DMS114 treated with DMSO at 0.1 percent for 48 hours (cell line): Measurements from ENCODE around the gene ID3.

Source experiments
- DNase-seq: peaks from one replicate; lab custom pipeline; 2025; ENCODE audit not compliant: unreplicated experiment; lab: John Stamatoyannopoulos, UW

The ID3 gene

DNA sequence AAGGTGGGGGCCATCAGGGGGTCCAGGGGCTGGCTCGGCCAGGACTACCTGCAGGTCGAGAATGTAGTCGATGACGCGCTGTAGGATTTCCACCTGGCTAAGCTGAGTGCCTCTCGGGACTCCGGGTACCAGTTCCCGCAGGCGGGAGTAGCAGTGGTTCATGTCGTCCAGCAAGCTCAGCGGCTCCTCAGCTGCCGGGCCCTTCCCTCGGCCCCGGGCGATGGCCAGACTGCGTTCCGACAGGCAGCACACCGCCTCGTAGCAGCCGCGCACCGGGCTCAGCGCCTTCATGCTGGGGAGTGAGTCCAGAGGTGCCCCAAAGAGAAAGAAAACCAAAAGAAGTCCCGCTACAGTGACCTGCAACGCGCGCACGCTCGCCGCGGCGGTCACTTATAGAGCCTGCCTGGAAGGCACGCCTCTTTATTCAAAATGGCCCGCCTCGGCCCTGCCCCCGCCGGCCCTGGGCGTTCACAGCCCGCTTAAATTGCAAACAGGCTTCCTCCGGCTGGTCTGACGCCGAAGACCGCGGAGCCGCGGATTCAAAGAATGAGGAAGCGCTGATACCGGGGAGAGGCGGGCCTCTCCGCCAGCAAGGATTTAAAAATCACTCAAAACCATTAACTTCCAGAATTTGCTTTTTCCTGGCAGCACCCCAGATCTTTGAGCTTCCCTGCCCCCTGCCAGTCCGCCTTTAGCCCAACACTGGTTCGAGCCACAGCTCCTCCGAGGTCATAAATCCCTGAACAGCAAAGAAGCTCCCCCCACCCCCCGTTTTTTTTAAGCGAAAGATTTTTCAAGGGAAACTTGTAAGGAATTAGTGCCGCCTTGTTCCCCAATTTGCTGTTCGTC is at the start of gene ID3:
TSS of gene ID3 (minus strand) at position 366 of the 849 bp plus-strand sequence. CDS start at position 291, 75 bp downstream.
- DNase-seq, result peak; percentile 84

- no peak for DNase-seq
These were observed 48.6 kb upstream of the ID3 start for GRCh38 chr1:23607944-23608343.

GRCh38 chr1:23601968-23602876 is 42.9 kb upstream of the ID3 start:
- DNase-seq, result no peak

GRCh38 chr1:23601135-23601967 is 42.0 kb upstream of the ID3 start:
- no peak for DNase-seq

GRCh38 chr1:23600283-23600682 is 41.0 kb upstream of the ID3 start:
- no peak for DNase-seq

- DNase-seq, result no peak
These were observed 39.8 kb upstream of the ID3 start for GRCh38 chr1:23599125-23599524.

DNA sequence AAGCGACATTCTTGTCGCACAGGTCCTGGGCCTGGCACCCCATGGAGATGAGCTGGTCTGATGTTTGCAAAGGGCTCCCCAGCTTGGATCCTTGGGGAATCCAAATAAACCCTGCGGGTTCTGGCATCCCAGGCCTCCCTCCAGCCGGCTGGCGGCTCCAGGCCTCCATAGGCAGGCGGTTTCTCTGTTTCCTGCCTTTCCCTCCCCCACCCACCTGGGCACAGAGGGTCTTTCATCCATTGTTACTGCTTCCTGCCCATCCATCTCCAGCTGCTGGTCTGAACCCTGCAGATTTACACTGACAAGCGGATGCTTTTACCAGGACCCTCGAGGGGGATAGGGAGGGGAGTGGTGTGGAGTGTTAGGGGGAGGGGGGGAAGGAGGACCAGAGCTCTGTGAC is 39.1 kb upstream of the ID3 start:
- DNase-seq, result no peak

- no peak for DNase-seq
These were observed 38.5 kb upstream of the ID3 start for GRCh38 chr1:23597635-23598388.

DNA sequence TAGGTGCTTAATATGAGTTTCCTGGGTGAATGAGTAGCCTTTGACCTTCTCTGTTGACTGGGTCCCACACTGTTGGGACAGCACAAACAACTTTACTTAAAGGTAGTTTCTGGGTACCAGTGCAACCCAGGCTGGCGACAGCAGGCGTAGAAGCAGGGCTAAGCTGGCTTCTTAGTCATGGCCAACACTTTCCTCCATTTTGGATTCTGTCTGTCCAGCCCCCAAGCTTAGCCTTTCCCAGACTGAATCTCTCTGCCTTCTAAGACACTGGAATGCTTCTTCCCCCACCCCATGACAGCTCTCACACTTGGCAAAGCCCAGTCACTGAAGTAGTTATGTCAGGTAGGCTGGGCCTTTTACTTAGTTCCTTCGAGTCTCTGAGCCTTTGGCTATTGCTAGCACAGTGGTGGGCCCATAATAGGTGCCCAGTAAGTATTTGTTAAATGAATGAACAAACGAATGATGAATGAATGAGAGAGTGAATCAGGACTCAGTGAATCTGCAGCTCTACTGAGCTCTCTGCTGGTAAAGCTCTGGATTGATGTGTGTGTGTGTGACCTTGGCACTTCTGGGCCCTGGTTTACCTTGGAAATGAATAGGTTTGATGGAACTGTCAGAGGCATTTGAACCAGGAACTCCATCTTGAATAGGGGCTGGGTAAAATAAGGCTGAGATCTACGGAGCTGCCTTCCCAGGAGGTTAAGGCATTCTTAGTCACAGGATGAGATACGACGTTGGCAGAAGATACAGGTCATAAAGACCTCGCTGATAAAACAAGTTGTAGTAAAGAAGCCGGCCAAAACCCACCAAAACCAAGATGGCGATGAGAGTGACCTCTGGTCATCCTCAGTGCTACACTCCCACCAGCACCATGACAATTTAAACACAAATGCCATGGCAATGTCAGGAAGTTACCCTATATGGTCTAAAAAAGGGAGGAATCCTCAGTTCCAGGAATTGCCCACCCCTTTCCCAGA is 37.4 kb upstream of the ID3 start:
- no peak for DNase-seq

DNA sequence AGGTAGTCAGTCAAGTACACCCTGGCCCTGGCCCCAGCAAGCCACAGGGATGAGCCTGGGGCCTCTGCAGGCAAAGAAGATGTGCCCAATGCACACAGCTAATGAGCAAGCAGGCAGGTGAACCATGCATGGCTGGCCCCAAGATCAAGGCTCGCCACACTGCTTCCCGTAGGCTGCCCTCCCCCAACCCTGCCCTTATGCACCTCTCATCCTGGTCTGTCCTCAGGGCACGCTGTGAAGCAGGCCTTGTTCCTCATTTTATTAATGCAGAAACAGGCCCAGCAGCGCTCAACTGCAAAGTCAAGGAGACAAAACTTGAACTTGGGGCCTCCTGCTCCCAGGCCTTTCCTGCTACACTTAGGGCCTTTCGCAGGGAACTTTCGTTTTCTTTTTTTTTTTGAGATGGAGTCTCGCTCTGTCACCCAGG is 35.6 kb upstream of the ID3 start:
- no peak for DNase-seq

DNA sequence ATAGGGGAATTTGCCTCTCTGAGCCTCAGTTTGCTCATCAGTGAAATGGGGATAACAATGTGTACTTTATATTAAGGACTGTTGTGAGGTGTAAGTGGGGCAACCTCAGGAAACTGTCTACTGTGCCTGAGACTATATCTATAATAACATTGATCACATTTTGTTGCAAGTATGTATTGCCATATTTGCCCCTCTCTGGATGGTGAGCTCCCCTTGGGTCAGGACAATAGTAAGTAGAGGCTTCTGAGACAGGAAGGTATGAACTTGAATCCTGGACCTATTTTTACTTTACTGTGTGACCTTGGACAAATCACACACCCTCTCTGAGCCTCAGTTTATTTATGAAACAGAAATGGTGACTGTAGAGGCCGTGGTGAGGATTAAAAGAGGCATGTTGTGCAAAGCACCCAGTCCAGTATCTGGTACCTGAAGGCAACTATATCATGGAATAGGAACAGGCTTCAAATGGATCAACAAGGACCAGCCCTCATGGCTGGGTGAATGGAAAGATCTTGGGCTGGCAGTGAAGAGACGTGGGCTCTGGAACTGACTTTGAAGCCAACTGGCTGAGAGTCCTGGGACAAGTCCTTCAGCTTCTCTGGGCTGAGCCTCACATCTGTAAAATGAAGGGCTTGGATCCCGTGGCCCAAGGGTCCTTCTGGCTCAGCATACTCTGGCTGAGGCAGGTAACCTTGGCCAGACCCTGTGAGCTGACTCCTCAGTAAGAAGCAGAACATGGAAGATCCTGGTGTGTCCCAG is 35.0 kb upstream of the ID3 start:
- DNase-seq, result no peak

DNA sequence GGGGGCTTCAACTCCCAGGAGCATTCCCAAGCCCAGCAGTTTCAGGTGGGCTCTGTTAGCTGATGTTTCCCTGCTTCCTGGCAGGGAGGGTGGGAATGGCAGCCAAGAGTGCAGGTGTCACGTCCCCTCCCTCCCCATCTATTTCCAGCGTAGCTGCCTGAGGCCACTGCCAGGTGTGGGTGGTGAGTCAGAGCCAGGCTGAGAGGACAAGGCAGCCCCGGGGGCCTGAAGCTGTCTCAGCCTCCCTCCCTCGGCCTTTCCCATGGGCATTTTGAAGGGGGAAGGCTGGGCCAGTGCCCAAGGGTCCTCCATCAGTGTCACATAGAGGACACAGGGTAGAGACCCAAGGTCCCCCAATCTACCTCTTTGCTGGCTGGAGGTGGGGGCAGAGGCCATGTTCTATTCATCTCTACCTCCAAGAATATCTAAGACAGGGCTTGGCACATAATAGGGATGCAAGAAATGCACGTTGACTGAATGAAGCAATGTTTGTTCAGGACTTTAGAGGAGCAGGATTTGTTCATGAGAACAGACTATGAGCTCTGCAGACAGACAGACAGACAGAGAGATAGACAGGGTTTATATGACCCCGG is 34.4 kb upstream of the ID3 start:
- no peak for DNase-seq

DNA sequence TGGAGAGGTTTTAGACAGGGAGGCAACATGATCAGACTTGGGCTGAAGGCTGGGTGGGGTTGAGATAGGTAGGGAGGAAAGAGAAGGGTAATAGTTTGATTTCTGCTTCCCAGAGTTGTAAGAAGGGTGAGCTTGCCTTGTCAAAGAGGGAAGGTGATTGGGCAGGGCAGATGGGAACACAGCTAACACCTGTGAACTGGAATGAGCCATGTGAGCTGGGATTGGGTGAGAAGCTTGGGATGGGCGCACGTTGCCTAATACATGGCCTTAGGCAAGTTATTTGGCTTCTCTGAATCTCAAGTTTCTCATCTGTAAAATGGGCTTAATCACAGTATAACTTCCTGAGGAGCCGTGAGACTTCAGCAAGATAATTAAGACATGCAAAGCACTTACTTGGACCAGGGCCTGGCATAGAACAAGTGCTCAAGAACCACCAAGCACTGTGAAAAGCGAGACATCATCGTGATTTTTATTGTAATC is 33.8 kb upstream of the ID3 start:
- no peak for DNase-seq

- DNase-seq, result no peak
These were observed 33.0 kb upstream of the ID3 start for GRCh38 chr1:23592209-23592892.

DNA sequence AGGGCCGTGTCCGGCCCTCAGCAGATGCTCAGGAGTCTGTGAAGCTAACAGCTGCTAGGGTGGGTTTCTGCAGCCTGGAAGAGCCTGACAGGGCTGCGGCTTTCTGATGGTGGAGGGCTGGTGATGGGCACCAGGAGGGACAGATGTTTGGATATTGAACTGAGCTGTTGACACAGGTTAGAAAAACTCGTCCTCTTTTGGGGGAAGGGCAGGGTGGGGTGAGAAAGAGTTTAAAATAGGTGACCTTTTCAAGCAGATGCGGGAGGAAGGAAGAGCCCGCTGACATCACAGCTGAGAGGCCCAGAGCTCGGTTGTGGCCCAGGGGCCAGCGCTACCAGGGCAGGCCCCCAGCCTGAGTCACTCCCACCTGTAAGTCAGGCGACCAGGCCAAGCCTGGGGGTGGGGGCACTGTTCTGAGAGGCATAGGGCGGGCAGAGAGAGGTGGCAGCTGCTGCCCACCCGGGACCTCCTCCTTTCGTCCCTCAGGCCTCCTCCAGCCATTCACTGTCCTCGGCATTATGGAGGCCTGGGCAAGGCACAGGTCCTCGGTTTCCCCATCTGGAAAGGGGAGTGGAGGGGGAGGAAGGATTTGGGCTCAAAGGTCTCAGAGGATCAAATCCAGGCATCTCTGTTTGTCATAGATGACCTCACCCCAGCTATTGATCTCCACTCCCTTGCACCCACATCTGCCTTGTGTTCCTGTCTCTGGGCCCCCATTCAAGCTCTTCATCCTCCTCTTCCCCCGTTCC is 32.3 kb upstream of the ID3 start:
- DNase-seq, result no peak

GRCh38 chr1:23590058-23590783 is 30.9 kb upstream of the ID3 start:
- no peak for DNase-seq
